ENCODE data around the gene GPR25. TPM values are rescaled to one million over a fixed set of nuclear protein-coding genes. Genes with fewer than 3 reads are reported as not detected.

Gene GPR25, protein sequence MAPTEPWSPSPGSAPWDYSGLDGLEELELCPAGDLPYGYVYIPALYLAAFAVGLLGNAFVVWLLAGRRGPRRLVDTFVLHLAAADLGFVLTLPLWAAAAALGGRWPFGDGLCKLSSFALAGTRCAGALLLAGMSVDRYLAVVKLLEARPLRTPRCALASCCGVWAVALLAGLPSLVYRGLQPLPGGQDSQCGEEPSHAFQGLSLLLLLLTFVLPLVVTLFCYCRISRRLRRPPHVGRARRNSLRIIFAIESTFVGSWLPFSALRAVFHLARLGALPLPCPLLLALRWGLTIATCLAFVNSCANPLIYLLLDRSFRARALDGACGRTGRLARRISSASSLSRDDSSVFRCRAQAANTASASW
- total RNA-seq (2014; rRNA removed; shearing (Covaris generic)), result not detected in 2 replicates

GRCh38 chr1:200872446-200873115, at the start of gene GPR25:
GPR25 (plus strand) TSS chr1:200872981; CDS start chr1:200873038, 57 bp downstream.

DNA sequence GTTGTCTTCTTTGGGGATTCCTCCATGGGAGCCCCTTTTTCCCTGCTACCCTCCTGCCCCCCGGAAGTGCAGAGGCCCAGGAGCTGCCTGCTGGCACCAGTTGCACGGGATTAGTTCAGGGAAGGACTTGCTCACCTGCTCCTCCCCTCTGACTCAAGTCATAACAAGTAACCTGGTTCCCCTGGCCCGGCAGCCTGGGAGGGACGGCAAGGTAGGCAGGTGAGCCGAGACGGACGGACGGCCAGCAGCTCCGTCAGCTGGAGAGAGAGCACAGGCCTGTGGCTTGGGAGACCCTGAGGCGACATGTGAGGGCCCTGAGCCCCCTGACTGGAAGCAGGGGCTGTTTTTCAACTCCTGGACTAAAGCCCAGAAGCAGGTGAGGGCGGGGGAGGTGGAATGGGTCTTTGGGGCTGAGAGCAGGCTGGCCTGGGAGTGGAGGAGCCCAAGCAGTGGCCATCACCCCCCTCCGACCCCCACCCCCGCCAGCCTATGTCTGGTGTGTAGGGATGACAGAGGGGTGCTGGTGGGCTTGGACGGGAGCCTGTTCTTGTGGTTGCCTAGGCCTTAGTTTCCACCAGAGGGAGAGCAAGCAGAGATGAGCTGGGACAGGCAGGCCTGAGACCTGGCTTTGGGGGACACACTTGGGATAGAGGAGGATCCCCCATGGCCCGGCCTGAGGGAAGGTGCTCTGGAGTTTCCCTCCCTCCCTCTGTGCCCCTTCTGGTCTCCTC, 22.1 kb downstream of the GPR25 start, which contains the start of gene INAVA:
TSS of gene INAVA (plus strand) at position 189 of the 731 bp plus-strand sequence. CDS start 3,501 bp downstream, outside the sequence.

Other genes starting within 250 kb of the GPR25 start
- gene DDX59, start 203.1 kb upstream of the GPR25 start, total RNA-seq (2014; rRNA removed; shearing (Covaris generic)), result 47.0 and 53.3 TPM in 2 replicates
- 27.5 and 29.3 TPM in 2 replicates for gene CAMSAP2, start 134.1 kb upstream of the GPR25 start, total RNA-seq (2014; rRNA removed; shearing (Covaris generic))
- 19.5 and 21.9 TPM in 2 replicates for gene INAVA, start 21.9 kb downstream of the GPR25 start, total RNA-seq (2014; rRNA removed; shearing (Covaris generic))
- gene KIF21B, start 150.7 kb downstream of the GPR25 start, total RNA-seq (2014; rRNA removed; shearing (Covaris generic)), result 19.9 and 20.8 TPM in 2 replicates
- gene CACNA1S, start 239.4 kb downstream of the GPR25 start, total RNA-seq (2014; rRNA removed; shearing (Covaris generic)), result 0.03 and 0.08 TPM in 2 replicates